ENCODE results near the gene GNAT2.

GNAT2 gene

GRCh38 chr1:109611308-109611990 is 8.0 kb downstream of the GNAT2 start:
- no peaks in the 10 kb centered on the region for H3K36me3 Mint-ChIP-seq
- H3K9me3 Mint-ChIP-seq: no peaks in the 10 kb centered on the region
- H3K4me3 Mint-ChIP-seq: no peak overlapping the region
- H3K27ac Mint-ChIP-seq: no peak overlapping the region
- peaks cover 8% of the 10 kb centered on the region for H3K4me1 Mint-ChIP-seq
- H3K27me3 Mint-ChIP-seq: no peaks in the 10 kb centered on the region

DNA sequence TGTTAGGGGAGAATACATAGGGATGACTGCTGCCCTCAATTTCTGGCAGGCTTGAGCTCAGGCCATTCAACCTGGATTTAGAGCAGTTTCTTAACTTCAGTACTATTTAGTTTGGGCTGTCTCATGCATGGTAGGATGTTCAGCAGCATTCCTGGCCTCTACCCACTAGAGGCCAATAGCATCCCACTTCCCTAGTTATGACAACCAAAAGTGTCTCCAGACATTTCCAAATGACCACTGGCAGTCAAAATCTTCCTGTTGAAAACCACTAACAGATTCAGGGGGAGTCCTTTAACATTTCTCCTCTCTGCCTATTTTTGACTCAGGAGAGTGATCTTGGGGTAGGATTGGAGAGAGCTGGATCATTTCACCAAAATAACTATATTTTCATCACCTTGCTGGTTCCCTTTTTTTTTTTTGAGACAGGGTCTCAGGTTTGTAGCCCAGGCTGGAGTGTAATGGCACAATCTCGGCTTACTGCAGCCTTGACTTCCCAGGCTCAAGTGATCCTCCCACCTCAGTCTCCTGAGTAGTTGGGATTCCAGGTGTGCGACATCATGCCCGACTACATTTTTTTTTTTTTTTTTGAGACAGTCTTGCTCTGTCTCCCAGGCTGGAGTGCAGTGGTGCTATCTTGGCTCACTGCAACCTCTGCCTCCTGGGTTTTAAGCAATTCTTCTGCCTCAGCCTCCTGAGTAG is 8.7 kb downstream of the GNAT2 start:
- H3K36me3 Mint-ChIP-seq: no peaks in the 10 kb centered on the region
- H3K4me3 Mint-ChIP-seq: no peak overlapping the region
- no peaks in the 10 kb centered on the region for H3K9me3 Mint-ChIP-seq
- peaks cover 1% of the 10 kb centered on the region for H3K4me1 Mint-ChIP-seq
- H3K27ac Mint-ChIP-seq: peak overlapping the region; percentile 19
- H3K27me3 Mint-ChIP-seq: no peaks in the 10 kb centered on the region

DNA sequence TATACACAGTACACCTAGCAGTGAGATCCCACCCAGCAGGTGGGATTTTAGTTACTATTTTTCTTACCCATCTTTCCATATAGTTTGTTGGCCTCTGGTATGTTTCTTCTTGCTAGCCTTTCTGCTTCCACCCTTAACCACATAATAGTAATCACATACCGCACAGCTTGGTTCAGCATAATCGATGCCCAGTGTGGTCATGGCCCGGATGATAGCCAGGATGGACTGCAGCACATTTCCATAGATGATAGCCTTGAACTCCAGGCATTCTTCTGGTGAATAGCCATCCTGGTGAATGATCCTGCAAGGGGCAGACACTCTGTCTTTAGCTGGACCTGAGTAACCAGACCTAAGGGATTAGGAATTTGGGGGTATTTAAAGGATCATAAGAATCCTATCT is 9.5 kb downstream of the GNAT2 start:
- H3K9me3 Mint-ChIP-seq: no peaks in the 10 kb centered on the region
- no peak overlapping the region for H3K4me3 Mint-ChIP-seq
- H3K36me3 Mint-ChIP-seq: peaks cover 2% of the 10 kb centered on the region
- H3K27ac Mint-ChIP-seq: no peak overlapping the region
- no peaks in the 10 kb centered on the region for H3K4me1 Mint-ChIP-seq
- H3K27me3 Mint-ChIP-seq: no peaks in the 10 kb centered on the region

DNA sequence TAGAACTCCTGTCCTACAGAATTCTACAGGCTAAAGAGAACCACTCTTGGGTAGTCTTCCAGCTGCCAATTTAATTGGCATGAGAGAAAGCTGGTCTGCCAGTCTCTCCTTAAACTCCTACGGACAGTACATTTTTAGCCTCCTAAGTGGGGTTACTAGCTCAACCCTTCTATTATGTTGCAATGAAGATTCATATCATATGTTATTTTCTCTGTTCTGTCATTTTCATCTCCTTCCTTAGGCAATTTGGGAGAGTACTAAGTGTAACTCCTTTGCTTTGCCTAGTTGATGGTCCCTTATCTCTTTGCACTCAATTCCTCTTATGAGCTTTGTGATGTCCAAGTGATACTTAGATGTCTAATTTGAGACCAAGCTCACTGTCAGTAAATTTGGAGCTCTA is 14.0 kb downstream of the GNAT2 start:
- no peaks in the 10 kb centered on the region for H3K27me3 Mint-ChIP-seq
- no peaks in the 10 kb centered on the region for H3K9me3 Mint-ChIP-seq
- no peak overlapping the region for H3K4me3 Mint-ChIP-seq
- peaks cover 2% of the 10 kb centered on the region for H3K36me3 Mint-ChIP-seq
- H3K4me1 Mint-ChIP-seq: peaks cover 29% of the 10 kb centered on the region
- no peak overlapping the region for H3K27ac Mint-ChIP-seq

- Mint-ChIP-seq H3K27ac (no peak overlapping the region), H3K4me3 (no peak overlapping the region), H3K27me3 (no peaks in the 10 kb centered on the region), H3K36me3 (peaks cover 2% of the 10 kb centered on the region), H3K4me1 (peaks cover 36% of the 10 kb centered on the region), H3K9me3 (no peaks in the 10 kb centered on the region)
These were observed 16.2 kb downstream of the GNAT2 start for GRCh38 chr1:109603229-109603628.

DNA sequence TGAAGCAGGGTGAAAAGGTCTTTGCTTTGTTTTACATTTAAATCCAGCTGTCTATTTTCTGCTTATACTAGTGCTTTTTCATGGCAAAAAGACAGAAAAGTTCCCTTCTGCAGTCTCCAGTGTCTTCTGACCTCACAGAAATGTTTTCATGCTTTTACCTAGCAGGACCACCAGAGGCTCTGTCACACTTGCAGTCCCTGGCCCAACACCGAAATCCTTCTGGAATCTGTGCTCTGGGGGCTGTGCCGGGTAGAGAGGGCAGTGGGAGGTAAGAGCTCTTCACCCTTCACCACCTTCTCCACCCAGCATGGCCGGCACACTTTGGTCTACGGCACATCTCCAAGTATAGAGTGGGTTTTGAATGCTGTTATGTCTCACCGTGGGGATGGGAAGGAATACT is 20.8 kb downstream of the GNAT2 start:
- Mint-ChIP-seq H3K27me3 (no peaks in the 10 kb centered on the region), H3K4me3 (no peak overlapping the region), H3K9me3 (no peaks in the 10 kb centered on the region), H3K4me1 (peaks cover 31% of the 10 kb centered on the region), H3K27ac (no peak overlapping the region), H3K36me3 (peaks cover 2% of the 10 kb centered on the region)

DNA sequence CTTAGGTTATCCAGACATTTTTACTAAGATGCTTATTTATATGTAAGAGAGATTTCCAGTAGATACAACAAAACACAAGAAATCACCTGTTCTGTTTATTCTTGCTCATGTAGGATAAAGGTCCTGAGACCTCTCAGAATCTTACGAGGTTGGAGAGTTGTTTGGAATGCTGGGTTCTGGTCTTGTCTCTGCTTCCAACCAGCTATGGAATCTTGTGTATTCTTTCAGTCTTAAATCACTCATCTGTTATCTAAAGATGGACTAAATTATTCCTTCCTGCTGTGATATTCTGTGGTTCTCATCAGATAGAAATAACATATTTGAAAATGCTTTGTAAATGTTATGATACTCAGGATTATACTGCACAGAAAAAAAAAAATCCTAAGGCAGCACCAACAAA is 21.3 kb downstream of the GNAT2 start:
- Mint-ChIP-seq H3K9me3 (no peaks in the 10 kb centered on the region), H3K36me3 (peaks cover 4% of the 10 kb centered on the region), H3K27me3 (no peaks in the 10 kb centered on the region), H3K27ac (peak overlapping the region; percentile 18), H3K4me3 (no peak overlapping the region), H3K4me1 (peaks cover 26% of the 10 kb centered on the region)

DNA sequence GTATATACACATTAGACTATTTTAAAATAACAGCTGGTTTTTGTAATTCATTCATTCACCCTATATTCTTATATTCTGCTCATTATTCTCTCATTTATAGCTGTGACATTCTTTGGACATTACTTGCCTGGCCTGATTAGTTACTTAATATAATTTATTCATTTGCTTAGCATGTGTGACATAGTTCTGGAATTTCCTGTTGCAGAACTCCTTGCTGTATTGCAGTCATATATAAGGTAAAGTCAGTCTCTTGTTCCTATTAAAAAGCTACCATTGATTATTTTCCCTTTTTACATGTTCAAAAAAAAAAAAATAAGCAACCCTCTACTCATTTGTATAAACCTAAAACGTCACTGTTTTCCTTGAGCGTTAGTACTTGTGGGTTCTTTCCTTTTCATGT is 23.9 kb downstream of the GNAT2 start:
- Mint-ChIP-seq H3K27ac (no peak overlapping the region), H3K36me3 (peaks cover 6% of the 10 kb centered on the region), H3K4me1 (peaks cover 7% of the 10 kb centered on the region)

DNA sequence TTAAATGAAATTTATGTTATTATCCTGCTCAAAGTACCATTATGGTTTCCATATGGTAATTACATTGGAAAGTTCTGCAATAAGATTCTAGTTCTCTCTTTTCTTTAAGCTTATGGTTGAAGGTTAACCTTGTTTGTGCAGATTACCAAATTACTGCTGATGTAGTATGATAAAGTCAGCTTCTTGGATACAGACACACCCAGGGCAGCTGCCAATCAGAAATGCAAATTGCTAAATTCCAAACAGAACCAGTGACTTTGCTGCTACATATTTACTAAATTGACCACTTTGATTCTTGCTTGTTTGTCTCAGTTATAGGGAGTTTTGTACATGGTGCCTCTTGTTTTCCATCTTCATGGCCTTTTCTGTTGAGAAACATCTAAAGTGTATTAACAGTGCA is 26.5 kb downstream of the GNAT2 start:
- Mint-ChIP-seq H3K9me3 (no peaks in the 10 kb centered on the region), H3K27me3 (no peaks in the 10 kb centered on the region), H3K36me3 (peaks cover 13% of the 10 kb centered on the region), H3K4me3 (no peak overlapping the region), H3K27ac (no peak overlapping the region), H3K4me1 (no peaks in the 10 kb centered on the region)

More for the DNA sequence above, 23.9 kb downstream of the GNAT2 start:
- Mint-ChIP-seq H3K9me3 (no peaks in the 10 kb centered on the region), H3K27me3 (no peaks in the 10 kb centered on the region), H3K4me3 (no peak overlapping the region)

- peaks cover 21% of the 10 kb centered on the region for H3K36me3 Mint-ChIP-seq
These were observed 29.7 kb downstream of the GNAT2 start for GRCh38 chr1:109589679-109590078.

GRCh38 chr1:109589177-109589576 is 30.2 kb downstream of the GNAT2 start:
- Mint-ChIP-seq H3K27ac (no peak overlapping the region), H3K4me1 (no peaks in the 10 kb centered on the region), H3K4me3 (no peak overlapping the region), H3K36me3 (peaks cover 24% of the 10 kb centered on the region), H3K27me3 (no peaks in the 10 kb centered on the region), H3K9me3 (no peaks in the 10 kb centered on the region)

More at GRCh38 chr1:109589679-109590078, 29.7 kb downstream of the GNAT2 start:
- Mint-ChIP-seq H3K27ac (peak overlapping the region; percentile 13), H3K9me3 (no peaks in the 10 kb centered on the region), H3K4me3 (no peak overlapping the region), H3K4me1 (no peaks in the 10 kb centered on the region), H3K27me3 (no peaks in the 10 kb centered on the region)

DNA sequence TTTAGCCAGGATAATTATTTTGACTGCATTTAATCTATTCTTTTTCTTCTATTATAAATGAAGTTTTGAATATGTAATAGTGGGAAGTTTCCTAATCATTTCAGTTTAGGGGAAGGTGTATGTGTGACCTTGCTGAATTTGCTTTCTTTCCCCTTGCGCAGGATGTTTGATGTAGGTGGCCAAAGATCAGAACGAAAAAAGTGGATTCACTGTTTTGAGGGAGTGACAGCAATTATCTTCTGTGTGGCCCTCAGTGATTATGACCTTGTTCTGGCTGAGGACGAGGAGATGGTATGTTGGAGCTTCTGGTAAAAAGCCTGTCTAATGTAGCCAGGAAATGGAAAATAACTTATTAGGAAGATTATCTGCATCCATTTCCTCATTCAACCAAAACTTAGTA is 33.4 kb downstream of the GNAT2 start:
- Mint-ChIP-seq H3K9me3 (no peaks in the 10 kb centered on the region), H3K4me3 (no peak overlapping the region), H3K27ac (no peak overlapping the region), H3K27me3 (no peaks in the 10 kb centered on the region), H3K4me1 (no peaks in the 10 kb centered on the region), H3K36me3 (peaks cover 24% of the 10 kb centered on the region)

DNA sequence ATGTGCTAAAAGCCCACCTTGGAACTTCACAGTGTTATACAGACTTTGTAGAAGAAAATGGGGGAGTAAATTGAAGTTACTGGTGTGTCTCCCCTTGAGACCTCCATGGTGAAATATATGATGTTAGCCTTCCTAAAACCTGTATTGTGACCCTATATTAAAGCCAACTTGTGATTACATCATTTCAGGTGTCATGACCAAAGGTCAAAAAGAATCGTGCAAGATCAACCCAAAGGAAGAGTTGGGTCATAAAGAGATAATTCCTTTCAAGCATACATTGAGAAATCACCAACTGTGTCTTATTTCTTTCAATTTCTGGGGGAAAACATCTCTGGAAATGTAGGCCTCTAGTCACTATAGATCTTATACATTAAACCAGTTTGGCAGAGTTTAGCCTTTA is 34.6 kb downstream of the GNAT2 start:
- no peaks in the 10 kb centered on the region for H3K9me3 Mint-ChIP-seq
- H3K36me3 Mint-ChIP-seq: peaks cover 26% of the 10 kb centered on the region
- H3K4me1 Mint-ChIP-seq: no peaks in the 10 kb centered on the region
- no peaks in the 10 kb centered on the region for H3K27me3 Mint-ChIP-seq
- no peak overlapping the region for H3K27ac Mint-ChIP-seq
- H3K4me3 Mint-ChIP-seq: no peak overlapping the region

GRCh38 chr1:109582021-109582420 is 37.4 kb downstream of the GNAT2 start:
- no peaks in the 10 kb centered on the region for H3K4me1 Mint-ChIP-seq
- peaks cover 16% of the 10 kb centered on the region for H3K36me3 Mint-ChIP-seq
- H3K9me3 Mint-ChIP-seq: no peaks in the 10 kb centered on the region
- no peak overlapping the region for H3K4me3 Mint-ChIP-seq
- no peaks in the 10 kb centered on the region for H3K27me3 Mint-ChIP-seq
- H3K27ac Mint-ChIP-seq: no peak overlapping the region

DNA sequence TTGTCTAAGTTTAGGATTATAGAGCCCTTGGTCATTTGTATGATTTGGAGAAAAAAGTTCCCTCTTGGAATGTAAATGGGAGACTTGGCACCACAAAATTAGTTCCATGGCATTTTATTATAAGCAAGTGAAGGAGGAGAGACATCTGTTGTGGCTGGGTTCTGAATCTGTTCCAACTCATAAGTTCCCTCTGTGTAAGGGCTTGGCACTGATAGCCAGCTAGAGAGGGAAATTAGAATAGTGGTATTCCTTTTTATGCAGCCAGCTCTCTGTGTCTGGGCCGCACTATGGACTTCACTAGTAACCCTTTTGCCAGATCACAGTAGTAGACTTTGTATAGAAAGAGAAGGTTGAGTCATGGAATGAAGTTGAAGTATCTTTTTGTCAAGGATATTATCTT is 39.9 kb downstream of the GNAT2 start:
- Mint-ChIP-seq H3K27ac (no peak overlapping the region), H3K4me3 (no peak overlapping the region), H3K4me1 (no peaks in the 10 kb centered on the region), H3K36me3 (peaks cover 16% of the 10 kb centered on the region), H3K27me3 (no peaks in the 10 kb centered on the region), H3K9me3 (no peaks in the 10 kb centered on the region)

- no peaks in the 10 kb centered on the region for H3K9me3 Mint-ChIP-seq
- H3K27me3 Mint-ChIP-seq: no peaks in the 10 kb centered on the region
- no peak overlapping the region for H3K4me3 Mint-ChIP-seq
- no peaks in the 10 kb centered on the region for H3K4me1 Mint-ChIP-seq
- peak overlapping the region; percentile 41 for H3K27ac Mint-ChIP-seq
- H3K36me3 Mint-ChIP-seq: peaks cover 15% of the 10 kb centered on the region
These were observed 40.4 kb downstream of the GNAT2 start for GRCh38 chr1:109578947-109579443.

Data from activated naive CD4-positive, alpha-beta T cell treated with anti-CD3 and anti-CD28 coated beads, Interleukin-2, amount 50 U/mL, for 24 hours (primary cell).